ENCODE data around the gene PRRC2A.

PRRC2A gene

DNA sequence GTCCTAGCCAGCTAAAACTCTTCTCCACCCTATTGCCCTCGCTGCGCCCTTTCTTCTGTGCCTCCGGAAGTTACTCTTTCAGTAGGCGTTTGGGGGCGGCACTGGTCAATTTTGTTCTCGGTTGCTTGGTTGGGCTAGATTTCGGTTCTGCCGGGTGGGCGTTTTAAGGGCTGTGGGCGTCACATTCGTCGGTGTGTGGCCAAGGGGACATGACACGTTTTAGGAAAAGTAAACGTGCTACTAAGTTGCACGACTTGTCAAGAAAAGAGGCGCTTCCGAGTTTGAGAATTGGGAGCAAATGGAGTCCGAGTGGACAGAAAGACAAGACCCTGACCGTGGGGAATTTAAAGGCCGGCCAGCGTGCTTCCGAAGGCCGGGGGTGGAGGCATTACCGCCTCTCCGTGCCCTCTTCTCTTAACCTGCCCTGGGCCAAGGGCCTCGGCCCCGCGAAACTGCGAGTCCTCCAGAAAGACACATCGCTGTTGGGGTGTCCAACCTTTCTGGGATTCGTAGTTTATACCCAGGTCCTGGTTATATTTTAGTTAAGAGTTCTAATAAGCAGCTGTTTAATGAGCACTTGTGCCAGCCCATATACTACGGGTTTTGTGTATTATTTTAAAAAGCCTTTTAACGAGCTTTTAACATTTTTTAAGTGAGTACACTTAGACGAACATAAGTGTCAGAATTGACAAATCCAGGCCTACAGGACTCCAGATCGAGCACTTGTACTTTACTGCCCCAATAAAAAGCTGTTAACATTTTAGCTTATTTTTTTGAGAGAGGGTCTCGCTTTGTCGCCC lies 32.6 kb downstream of the PRRC2A start:
- no peak for DNase-seq (ENCODE audit: low spot score)

DNA sequence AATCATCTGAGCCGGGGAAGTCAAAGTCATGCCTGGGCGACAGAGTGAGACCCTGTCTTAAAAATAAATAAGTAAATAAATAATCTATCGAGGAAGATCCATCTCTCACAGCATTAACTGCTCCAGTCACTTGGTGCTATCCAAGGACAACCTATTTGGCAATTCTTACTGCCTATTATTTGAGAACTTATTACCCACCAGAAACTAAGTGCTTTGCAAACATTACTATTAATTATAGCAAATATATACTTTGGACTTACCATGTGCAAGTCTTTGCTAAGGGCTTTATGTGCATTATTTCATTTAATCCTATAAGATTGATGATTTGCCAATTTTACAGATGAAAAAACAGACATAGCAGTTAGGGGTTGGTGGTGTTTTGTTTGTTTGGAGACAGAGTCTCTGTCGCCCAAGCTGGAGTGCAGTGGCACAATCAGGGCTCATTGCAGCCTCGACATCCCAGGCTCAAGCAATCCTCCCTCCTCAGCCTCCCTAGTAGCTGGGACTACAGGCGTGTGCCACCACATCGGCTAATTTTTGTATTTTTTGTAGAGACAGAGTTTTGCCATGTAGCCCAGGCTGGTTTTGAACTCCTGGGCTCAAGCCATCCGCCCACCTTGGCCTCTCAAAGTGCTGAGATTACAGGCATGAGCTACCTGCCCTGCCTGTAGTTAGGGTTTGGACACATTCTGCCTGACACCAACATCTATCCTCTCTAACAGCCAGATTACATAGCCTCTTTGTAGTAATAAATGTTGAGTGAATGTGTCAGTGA lies 34.2 kb downstream of the PRRC2A start:
- no peak for DNase-seq (ENCODE audit: low spot score)

DNA sequence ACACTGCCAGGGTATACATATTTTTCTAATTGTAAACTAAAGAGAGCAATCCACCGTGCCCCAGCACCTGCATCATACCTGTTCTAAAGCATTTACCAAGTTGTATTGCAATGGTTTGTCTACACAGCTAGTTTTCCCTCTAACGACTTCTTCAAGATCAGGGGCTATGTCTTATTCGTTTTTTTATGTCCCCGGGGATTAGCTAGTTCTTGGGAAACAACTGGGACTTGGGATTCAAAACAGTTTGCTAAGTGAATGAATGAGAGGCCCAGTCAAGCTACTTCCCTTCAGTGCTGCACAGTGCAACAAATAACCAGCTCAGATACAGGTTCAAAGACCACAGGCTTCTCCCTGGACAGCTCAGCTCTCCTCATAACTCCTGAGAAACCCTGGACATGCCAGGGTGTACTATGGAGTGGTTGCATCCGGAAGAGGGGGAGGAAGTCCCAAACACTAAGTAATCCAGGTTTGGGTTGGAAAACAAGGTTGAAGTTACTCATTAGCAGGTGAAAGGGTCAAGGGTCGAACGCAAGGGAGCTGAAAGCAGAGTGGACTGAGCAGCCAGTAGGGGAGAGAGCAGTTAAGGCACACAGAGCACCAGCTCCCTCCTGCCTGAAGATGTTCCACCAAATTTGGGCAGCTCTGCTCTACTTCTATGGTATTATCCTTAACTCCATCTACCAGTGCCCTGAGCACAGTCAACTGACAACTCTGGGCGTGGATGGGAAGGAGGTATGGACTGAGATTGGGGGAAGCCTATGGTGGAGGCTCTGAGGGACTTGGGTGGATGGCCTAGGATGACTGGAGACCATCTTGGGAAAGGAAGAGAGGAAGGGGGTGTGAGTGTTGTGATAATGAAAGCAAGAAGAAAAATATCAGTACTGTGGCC lies 35.1 kb downstream of the PRRC2A start, which contains the start of gene APOM:
Gene APOM, plus strand, starts transcription at position 546 of the 889 bp plus-strand sequence. Its CDS starts 73 bp downstream, at position 619.
- no peak for DNase-seq (ENCODE audit: low spot score)

DNA sequence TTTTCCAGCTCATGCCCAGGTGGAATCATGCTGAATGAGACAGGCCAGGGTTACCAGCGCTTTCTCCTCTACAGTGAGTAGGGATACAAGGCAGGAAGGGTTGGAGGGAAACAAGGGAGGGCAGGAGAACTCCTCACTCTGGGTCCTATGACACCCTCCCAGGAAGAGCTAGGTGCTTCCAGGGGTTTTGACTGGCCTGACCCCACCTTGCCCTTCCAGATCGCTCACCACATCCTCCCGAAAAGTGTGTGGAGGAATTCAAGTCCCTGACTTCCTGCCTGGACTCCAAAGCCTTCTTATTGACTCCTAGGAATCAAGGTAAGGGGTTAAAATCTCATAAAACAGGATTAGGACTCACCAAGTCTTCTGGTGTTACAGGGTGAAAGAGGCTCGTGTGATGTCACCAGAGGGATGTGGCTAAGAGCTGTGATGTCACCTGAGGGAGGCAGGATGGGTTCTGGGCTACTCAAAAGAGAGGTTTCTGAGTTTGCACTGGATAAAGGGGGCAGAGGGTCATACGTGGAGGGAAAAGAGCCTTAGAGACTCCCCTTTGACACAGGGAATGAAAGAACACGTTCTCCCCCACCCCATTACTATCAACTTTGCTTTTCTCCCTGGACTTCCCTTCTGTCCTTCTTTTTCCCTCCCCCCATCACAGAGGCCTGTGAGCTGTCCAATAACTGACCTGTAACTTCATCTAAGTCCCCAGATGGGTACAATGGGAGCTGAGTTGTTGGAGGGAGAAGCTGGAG lies 37.1 kb downstream of the PRRC2A start:
- DNase-seq (ENCODE audit: low spot score), result no peak

DNA sequence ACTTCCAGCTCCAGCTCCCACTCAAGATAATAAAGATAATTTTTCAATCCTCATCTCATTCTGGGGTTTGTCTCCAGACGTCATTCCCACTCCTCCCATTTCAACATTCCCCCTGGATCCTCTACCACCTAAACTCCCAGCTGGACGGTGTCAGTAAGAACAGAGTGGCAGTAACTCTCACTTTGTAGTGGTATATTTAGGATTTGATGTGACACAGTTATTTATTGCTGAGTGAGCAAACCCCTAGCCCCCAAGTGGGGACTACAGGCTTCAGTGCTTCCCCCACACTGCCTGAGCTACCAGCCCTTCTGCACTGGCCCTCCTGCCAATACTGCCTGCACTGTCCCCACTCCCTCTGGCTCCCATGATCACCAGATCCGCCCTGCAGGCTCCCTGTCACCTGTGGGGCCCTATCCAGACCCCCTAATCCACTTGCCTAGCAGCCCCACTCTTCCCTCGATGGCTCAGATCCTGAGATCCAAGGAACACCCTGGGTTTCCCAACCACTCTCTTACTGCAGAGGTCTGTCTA lies 37.7 kb downstream of the PRRC2A start:
- DNase-seq (ENCODE audit: low spot score), result no peak

DNA sequence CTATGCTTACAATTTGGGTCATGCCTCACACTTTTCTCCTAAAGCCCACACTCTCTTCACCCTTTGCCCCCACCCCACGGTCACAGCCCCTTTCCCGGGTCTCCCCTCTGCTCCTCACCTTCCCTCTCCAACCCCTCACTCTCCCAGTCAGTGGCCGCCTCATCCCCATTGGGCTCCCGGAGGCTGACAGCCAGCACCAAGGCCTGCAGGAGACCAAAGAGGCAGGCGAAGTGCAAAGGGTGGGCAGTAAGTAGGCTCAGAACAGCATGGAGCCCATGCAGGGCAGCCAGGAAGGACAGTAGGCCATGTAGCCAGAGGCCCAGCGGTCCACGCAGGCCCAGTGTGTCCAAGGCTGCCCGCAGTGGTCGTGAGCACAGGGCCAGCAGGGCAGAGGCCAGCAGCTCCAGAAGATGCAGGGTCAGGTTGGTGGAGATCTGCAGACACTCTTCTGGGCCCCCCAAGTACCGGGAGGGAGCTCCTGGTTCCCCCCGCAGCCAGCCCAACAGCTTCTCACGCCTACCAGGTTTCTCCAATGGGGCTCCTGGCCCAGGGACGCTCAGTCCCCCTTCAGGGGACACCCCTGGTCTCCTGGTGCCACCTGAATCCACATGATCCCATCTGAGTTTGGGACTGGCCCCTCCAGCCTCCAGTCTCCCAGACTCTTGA lies 38.6 kb downstream of the PRRC2A start:
- DNase-seq (ENCODE audit: low spot score), result no peak

DNA sequence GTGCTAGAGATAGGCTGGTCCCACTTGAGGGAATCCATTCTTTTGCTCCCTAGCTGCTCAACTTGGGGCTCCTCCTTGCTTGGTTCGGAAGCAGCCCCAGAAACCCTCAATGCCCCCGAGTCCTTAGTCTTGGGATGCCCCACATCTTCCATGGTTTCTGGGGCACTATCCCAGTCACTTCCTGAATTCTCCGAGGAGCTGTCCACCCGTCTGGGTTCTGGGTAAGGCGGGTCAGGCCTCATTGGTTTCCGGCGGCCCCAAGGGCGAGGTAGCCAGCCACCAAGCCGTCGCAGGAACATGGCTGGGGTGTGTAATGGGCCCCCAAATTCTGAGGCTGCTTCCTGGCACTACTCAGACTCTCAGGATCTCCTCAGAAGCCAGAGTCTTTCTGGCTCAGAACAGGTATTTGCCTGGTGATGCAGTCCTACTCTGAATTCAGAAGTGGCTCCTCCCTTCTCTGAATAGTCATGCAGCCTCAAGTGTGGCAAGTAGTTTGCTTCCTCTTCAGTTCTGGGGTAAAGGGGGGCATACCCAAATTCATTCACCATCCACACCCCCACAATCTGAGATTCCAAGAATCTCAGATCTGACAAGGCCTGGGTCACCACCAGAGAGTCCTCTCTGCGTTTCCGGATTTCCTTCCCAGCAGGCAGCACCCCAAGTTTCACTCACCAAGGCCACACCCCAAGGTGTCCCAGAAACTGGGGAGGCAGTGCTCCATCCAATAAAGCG lies 39.3 kb downstream of the PRRC2A start:
- no peak for DNase-seq (ENCODE audit: low spot score)

DNA sequence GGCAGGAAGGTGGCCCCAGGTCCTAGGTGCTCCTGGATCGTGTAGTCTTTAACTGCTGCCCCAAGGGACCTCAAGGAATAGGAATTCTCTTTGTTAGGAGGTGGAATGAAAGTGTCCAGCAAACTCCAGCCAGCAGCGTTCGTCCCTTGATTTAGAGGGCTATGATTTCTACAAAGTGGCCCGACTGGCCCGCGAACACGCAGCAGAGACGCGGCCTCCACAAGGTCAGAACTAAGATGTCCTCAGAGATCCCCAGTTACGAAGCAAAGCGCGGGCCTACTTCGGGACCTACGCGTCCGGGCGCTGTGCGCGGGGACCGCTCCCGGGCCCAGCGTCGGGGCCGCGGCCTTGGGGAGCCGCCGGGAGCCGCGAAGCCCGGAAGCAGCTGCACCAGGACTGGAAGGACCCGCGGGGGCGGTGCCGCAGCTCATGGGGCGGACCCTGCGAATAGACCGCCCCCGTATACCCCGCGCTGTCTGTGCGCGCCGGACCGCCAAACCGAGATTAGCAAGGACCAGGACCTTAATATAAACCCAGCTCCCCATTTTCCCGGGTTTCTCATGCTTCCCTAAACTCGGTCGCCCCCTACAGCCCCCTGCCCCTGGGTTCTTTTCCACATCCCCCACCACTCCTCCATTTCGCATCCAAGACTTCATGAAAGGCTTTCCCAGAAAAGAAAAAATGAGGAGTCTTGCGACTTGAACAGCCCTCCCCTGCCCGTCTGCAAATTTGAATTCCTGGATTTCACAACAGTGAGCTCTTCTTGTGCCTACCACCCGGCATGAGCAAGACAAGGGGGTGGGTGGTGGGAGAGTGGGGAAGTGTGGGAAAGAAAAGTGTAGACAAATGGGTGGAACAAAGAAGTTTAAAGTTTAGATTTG lies 40.1 kb downstream of the PRRC2A start, which contains the start of gene C6orf47:
Gene C6orf47, minus strand, starts transcription at position 398 of the 881 bp plus-strand sequence. CDS start 831 bp downstream, outside the sequence.
- DNase-seq (ENCODE audit: low spot score), result peak; percentile 91

DNA sequence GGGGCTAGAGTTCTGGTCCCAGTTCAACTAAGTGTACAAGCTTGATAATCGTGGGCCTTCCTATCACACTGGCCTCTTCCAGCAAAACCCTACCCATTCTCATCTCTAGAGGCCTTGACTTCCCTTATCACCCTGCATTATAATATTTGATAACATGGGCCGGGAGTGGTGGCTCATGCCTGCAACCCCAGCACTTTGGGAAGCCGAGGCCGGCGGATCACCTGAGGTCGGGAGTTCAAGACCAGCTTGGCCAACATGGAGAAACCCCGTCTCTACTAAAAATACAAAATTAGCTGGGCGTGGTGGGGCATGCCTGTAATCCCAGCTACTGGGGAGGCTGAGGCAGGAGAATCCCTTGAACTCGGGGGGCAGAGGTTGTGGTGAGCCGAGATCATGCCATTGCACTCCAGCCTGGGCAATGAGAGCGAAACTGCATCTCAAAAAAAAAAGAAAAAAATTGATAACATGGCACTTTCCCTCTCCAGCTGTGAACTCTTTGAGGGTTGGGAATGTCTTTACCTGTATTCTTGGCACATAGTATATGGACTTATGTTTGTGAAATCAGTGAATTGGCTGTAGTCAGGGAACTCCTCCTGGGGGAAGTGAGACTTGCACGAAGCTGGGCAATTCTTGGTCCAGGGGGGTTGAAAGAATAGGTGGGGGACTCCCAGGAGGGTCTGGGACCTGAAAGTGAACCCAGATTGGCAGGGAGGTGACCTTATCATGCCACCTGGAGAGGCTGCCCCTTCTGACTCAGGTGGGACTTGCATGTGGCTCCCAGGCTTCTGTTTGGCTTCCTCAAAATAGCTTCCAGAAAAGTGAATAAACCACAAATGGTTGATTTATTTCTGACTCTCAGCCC lies 41.0 kb downstream of the PRRC2A start:
- no peak for DNase-seq (ENCODE audit: low spot score)

DNA sequence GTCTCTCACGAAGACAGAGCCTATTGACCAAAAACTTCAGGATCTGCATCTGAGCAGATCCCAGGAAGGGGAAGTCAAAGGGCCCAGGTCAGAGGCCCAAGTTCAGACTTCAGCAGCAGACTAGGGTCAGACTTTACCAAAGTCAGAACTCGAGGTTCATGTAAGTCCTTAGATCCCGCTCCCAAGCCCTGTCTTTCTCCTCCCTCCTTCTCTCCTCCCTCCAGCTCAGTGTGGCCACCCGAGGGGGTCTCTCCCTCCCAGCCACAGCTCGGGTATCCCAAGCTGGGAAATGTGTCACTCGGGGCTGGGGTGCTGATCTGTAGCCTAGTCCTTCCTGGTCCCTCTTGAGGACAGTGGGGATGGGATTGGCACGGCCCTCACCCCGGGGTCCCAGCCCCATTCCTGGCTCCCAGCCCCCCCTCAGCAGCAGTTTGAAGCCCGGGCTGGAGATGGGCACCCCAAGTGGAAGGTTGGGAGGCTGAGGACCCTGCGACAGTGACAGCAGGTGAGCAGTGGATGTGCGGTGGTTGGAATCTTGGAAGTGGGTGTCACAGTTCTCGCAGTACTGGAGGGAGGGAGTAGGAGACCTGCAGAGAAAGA lies 41.7 kb downstream of the PRRC2A start:
- no peak for DNase-seq (ENCODE audit: low spot score)

DNA sequence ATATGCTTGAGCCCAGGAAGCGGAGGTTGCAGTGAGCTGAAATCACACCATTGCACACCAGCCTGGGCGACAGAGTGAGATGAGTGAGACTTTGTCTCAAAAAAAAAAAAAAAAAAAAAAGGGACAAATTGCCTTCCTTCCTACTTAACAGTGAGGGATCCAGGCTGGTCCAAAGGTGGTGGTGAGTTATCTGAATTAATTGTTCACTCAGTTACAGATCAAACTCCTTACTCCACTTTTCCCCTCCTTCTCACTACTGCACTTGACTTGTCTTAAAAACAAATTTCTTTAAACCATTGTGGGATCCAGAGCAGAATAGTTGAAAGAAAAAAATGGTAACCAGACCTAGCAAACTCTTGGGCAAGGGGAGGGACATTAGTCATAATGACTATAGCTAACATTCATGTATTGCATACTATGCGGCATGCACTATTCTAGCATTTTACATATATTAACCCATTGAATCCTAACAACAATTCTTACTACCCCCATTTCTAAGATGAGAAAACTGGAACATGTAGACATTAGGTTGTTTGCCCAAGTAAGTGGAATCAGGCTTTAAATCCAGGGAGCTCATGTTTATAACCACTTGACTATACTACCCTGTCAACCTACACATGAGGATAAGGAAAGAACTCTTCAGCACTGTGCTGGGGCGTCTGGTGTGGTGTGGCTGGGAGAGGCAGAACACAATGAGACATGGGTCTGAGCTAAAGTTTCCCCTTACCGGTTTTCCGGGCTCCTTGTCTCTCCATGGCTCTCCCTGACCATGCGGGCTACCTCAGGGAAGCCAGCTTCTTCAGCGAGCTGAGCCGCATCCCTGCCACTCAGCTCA lies 42.8 kb downstream of the PRRC2A start:
- DNase-seq (ENCODE audit: low spot score), result no peak

DNA sequence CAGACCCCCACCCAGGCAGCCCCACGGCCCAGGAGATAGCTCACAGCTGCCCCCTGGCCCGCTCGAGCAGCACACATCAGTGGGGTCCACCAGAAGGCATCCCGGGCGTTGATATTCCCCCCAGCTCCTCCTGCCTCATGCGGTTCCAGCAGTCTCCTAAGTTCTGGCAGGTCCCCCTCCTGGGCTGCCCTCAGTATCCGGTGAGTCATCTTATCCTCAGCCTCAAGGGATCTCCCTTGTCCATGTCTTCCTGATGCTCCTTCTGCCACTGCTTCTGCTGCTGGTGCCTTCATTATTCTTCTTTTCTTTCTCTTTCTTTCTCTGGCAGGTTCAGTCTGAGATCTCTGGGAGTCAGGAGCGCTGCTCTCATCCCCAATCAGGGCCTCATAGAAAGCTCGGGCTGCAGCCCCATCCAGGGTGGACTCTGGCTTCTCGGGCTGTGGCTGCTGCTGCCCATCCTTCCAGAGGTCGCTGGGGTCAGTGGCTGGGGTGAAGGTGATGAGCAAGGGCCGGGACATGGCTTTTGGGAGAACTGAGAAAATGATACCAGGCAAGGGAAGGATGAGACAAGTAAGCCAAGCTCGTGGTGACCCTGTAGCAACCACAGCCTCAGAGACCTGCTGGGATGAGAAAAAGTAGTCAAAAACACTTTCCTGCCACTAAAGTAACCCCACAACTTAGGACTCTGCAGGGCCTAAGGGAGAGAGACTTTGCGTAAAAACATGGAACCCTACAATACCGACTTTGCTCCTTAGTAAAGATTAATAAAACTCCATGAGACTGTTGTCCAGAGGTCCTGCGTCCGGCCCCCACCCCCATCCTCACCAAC lies 43.7 kb downstream of the PRRC2A start:
- DNase-seq (ENCODE audit: low spot score), result no peak

DNA sequence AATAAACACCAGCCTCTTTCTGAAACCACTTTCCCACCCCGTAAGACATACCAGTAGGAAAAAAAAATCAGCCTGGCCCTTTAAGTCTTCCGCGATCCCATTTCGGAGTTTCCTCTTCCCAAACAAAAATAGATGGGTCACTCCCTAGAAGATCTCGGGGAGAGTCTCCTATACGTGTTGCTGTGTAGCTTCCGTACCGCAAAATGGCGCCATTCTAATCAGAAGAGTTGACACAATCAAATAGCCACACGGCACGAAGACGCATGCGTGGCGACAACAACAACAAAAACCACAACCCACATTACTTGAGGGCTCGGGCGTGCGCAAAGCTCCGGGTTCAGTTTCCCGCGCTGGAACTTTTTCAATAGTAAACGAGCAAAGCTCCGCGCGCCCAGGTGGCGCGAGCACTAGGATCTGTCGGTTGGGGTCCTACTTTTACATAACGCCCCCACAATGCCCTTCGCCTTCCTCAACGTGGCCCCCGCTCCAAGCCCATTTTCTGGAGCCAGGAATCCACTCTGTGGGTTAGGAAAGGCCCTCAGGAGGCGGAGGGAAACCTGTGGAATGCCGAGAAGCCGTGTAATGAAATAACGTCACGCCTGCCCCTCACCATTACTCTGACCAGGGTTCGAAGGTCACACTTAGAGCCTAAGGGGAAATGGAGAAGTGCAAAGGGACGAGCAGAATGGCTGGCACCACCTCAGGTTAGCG lies 44.4 kb downstream of the PRRC2A start, which contains the start of gene GPANK1:
Gene GPANK1, minus strand, starts transcription at position 208 of the 711 bp plus-strand sequence. CDS start 519 bp downstream, outside the sequence.
- peak; percentile 86 for DNase-seq (ENCODE audit: low spot score)

DNA sequence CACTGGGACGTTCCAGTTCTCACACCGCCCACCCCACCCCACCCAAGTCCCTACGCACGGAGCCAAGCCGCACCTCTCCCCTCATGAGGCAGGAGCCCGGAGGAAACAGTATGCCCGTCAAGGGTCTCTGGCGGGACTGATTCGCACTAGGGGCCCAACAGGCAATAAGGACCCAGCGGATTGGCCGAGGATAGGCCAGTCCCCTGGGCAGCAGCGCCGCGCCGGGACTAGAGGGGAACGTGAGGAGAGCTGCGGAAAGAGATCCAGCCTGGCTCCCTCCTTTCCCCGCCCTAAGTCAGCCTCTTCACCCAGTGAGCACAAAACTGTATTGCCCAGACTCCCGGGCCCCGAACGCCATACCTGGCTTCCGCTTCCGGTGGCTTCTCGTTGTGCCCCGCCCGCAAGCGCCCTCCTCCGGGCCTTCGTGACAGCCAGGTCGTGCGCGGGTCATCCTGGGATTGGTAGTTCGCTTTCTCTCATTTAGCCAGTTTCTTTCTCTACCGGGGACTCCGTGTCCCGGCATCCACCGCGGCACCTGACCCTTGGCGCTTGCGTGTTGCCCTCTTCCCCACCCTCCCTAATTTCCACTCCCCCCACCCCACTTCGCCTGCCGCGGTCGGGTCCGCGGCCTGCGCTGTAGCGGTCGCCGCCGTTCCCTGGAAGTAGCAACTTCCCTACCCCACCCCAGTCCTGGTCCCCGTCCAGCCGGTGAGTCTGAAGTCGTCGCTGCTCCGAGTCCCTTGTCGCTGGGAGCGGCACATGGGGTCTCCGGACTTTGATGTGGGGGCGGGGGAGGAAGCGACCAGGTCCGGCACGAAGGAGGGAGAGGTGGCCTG lies 45.2 kb downstream of the PRRC2A start, which contains the start of gene CSNK2B:
Gene CSNK2B, plus strand, starts transcription at position 580 of the 836 bp plus-strand sequence. CDS start 752 bp downstream, outside the sequence.
- peak; percentile 98 for DNase-seq (ENCODE audit: low spot score)
